Liver (tissue), 9 donors: Measurements from ENCODE around the gene SLC25A22. TPM values are rescaled to one million over a fixed set of nuclear protein-coding genes. Genes with fewer than 3 reads are reported as not detected.

Source experiments
- DNase-seq: peaks from one replicate; pipeline ENCODE4 v3.0.0-alpha.2; 2017; ENCODE audit warnings: low spot score
- H3K27ac ChIP-seq, 2 donors: one replicate each; pipeline ENCODE4 v1.7.0; 2013; ENCODE audit warnings: inconsistent platforms in 2 of 2, low read length in 2 of 2, control low read depth in 1 of 2, low read depth in 1 of 2, mild to moderate bottlenecking in 1 of 2
- H3K27me3 ChIP-seq, 4 donors: one replicate each; pipeline versions ENCODE4 v1.6.1 to v1.7.0; 2013; ENCODE audit warnings: low read length in 3 of 4, inconsistent platforms in 1 of 4, mild to moderate bottlenecking in 1 of 4, moderate library complexity in 1 of 4; ENCODE audit not compliant: control insufficient read depth in 4 of 4, insufficient read depth in 4 of 4
- H3K36me3 ChIP-seq, 4 donors: one replicate each; pipeline versions ENCODE4 v1.6.1 to v1.7.0; 2013; ENCODE audit warnings: low read length in 3 of 4, mild to moderate bottlenecking in 3 of 4, low read depth in 1 of 4, moderate library complexity in 1 of 4; ENCODE audit not compliant: control insufficient read depth in 4 of 4, insufficient read depth in 3 of 4
- H3K4me1 ChIP-seq, 4 donors: one replicate each; pipeline versions ENCODE4 v1.6.1 to v1.7.0; 2013; ENCODE audit warnings: low read length in 3 of 4, mild to moderate bottlenecking in 3 of 4, moderate library complexity in 1 of 4; ENCODE audit not compliant: control insufficient read depth in 4 of 4, insufficient read depth in 4 of 4
- H3K4me3 ChIP-seq, 3 donors: one replicate each; pipeline versions ENCODE4 v1.6.1 to v1.7.0; 2013; ENCODE audit warnings: low read length in 3 of 3, control low read depth in 1 of 3, low read depth in 1 of 3, mild to moderate bottlenecking in 1 of 3
- H3K9ac ChIP-seq, 2 donors: one replicate each; pipeline ENCODE4 v1.7.0; 2013; ENCODE audit warnings: low read length in 2 of 2, mild to moderate bottlenecking in 2 of 2, moderate library complexity in 2 of 2, control low read depth in 1 of 2, low read depth in 1 of 2
- H3K9me3 ChIP-seq, 4 donors: one replicate each; pipeline versions ENCODE4 v1.6.1 to v1.7.0; 2013; ENCODE audit warnings: low read length in 3 of 4; ENCODE audit not compliant: control insufficient read depth in 4 of 4
- ATF3 ChIP-seq: IDR thresholded peaks from 2 replicates; pipeline ENCODE4 v1.6.1; 2016; ENCODE audit warnings: antibody characterized with exemption
- EGR1 ChIP-seq, 2 donors: IDR thresholded peaks; 2 replicates each; pipeline ENCODE4 v1.6.1; 2016 to 2018; ENCODE audit warnings: antibody characterized with exemption in 2 of 2, low read depth in 2 of 2
- FOXA1 ChIP-seq: IDR thresholded peaks from 2 replicates; pipeline ENCODE4 v1.6.1; 2016; ENCODE audit warnings: antibody characterized with exemption
- FOXA2 ChIP-seq: IDR thresholded peaks from 2 replicates; pipeline ENCODE4 v1.6.1; 2016; ENCODE audit warnings: antibody characterized with exemption
- GABPA ChIP-seq, 2 donors: IDR thresholded peaks in 1 of 2; conservative IDR thresholded peaks in 1 of 2; 2 replicates each; pipeline ENCODE4 v1.6.1; 2016; ENCODE audit warnings: antibody characterized with exemption in 2 of 2, mild to moderate bottlenecking in 1 of 2, moderate library complexity in 1 of 2
- HNF4A ChIP-seq, 2 donors: conservative IDR thresholded peaks; 2 replicates each; pipeline ENCODE4 v1.6.1; 2016; ENCODE audit warnings: antibody characterized with exemption in 2 of 2, mild to moderate bottlenecking in 2 of 2
- HNF4G ChIP-seq: IDR thresholded peaks from 2 replicates; pipeline ENCODE4 v1.6.1; 2016; ENCODE audit warnings: antibody characterized with exemption
- JUND ChIP-seq, 2 donors: IDR thresholded peaks; 2 replicates each; pipeline ENCODE4 v1.6.1; 2016; ENCODE audit warnings: antibody characterized with exemption in 2 of 2
- MAX ChIP-seq: IDR thresholded peaks from 2 replicates; pipeline ENCODE4 v1.6.1; 2016; ENCODE audit warnings: antibody characterized with exemption
- NR2F2 ChIP-seq: IDR thresholded peaks from 2 replicates; pipeline ENCODE4 v1.6.1; 2016; ENCODE audit warnings: antibody characterized with exemption
- RAD21 ChIP-seq, 2 donors: IDR thresholded peaks; 2 replicates each; pipeline ENCODE4 v1.6.1; 2016; ENCODE audit warnings: antibody characterized with exemption in 2 of 2, mild to moderate bottlenecking in 2 of 2
- RXRA ChIP-seq, 2 donors: IDR thresholded peaks; 2 replicates each; pipeline ENCODE4 v1.6.1; 2017 to 2018; ENCODE audit warnings: antibody characterized with exemption in 2 of 2, mild to moderate bottlenecking in 1 of 2
- SP1 ChIP-seq: IDR thresholded peaks from 2 replicates; pipeline ENCODE4 v1.6.1; 2018; ENCODE audit warnings: antibody characterized with exemption, mild to moderate bottlenecking
- TAF1 ChIP-seq: conservative IDR thresholded peaks from 2 replicates; pipeline ENCODE4 v1.6.1; 2016; ENCODE audit warnings: antibody characterized with exemption, mild to moderate bottlenecking
- YY1 ChIP-seq: IDR thresholded peaks from 2 replicates; pipeline ENCODE4 v1.6.1; 2016; ENCODE audit warnings: antibody characterized with exemption, mild to moderate bottlenecking
- WGBS: extraction: QIAGEN DNeasy Blood & Tissue Kit; methylation state at CpG from one replicate; pipeline ENCODE4 v1.1.7; 2013; 5-methylcytosine and 5-hydroxymethylcytosine counted together
- polyA plus RNA-seq, 2 donors: library from polyadenylated mRNA; stranded (reverse) in 1 of 2; unstranded in 1 of 2; fragments of 200-250 nt in 1 of 2; fragments of >200 nt in 1 of 2; fragmentation: Nextera tagmentation in 1 of 2; extraction: Ambion mirVana in 1 of 2; gene quantifications; one replicate each; pipeline versions ENCODE4 v1.2.1 to v1.2.3, GENCODE V29; 2013 to 2015
- total RNA-seq, 2 donors: library from RNA; depleted of rRNA; stranded (reverse); fragments of >200 nt; gene quantifications; one replicate each; pipeline ENCODE4 v1.2.3, GENCODE V29; 2014
- TF ChIP-seq, protein P1 (sequence below): fragments of 150-350 bp; IDR thresholded peaks from 2 replicates; pipeline ENCODE4 v1.5.1; 2017; ENCODE audit warnings: improper control_type of control experiment, low read depth, low read length; ENCODE audit not compliant: missing input control
- TF ChIP-seq, protein P2 (sequence below): IDR thresholded peaks from 2 replicates; pipeline ENCODE4 v1.6.1; 2016; ENCODE audit warnings: antibody characterized with exemption
- TF ChIP-seq, protein P3 (sequence below): IDR thresholded peaks from 2 replicates; pipeline ENCODE4 v1.6.1; 2016; ENCODE audit warnings: antibody characterized with exemption, mild to moderate bottlenecking
- donor health status: healthy.
- donor health status: healthy.
- donor health status: healthy.
- donor health status: healthy.
- donor health status: healthy.

SLC25A22 gene
- total and polyA plus RNA-seq, 4 donors = 5.3 to 26.8 (median 12.1) TPM

DNA sequence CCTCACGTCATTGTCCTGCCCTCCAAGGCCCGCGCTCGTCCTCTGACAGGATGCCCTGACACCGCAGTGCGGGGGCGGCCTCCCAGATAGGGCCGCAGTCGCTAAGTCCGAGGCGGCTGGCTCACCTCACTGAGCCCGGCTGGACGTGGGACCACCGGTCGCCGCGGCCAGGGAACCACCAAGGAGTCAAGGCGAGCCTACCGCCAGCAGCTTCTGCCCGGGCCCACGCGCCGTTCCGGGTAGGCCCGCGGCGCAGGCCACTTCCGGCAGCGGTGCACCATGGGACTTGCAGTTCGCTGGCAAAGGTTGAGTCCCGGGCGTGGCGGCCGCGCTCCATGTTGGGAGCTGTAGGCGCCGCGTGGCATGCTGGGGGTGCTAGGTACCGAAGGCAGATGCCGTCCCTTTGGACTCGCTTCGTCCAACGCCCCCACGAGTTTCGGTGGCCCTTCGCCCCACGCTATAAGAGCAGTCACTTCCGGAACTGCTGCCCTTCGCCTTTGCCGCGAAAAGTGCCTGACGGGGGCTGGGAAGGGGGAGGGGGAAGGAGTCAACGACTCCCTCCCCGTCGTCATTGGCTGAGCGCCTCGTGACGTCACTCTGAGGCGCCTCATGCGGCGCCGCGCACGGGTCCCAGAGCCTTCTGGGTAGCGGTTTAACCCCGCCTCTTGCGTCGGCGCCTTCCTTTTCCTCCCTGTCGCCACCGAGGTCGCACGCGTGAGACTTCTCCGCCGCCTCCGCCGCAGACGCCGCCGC lies 11.4 kb upstream of the SLC25A22 start, which contains the start of gene RPLP2:
Gene RPLP2, plus strand, starts transcription at position 681 of the 753 bp plus-strand sequence. CDS start 268 bp downstream, outside the sequence.
- Histone ChIP-seq H3K9me3 (no peaks in the 10 kb centered on the region), H3K4me1 (peaks cover 11 to 36% (median 26%) of the 10 kb centered on the region in 4 donors), H3K9ac (peak within 1 kb of the TSS; percentile 92 to 96), H3K4me3 (peak within 1 kb of the TSS; percentile 74 to 87 (median 80)), H3K36me3 (peaks cover 5 to 23% (median 18%) of the 10 kb centered on the region in 4 donors), H3K27me3 (no peaks in the 10 kb centered on the region), H3K27ac (peak within 1 kb of the TSS; percentile 97 to 100)
- peak; percentile 98 for DNase-seq
- WGBS = under 1% methylated on average over 81 of the region's 81 CpGs
- no peak for TF ChIP-seq HNF4G
- peak in 1 of 2 donors; percentile 37 for TF ChIP-seq JUND (IDR thresholded peaks at IDR 0.05)
- no peak for TF ChIP-seq ATF3
- TF ChIP-seq RXRA (IDR thresholded peaks at IDR 0.05) = peak; percentile 48 to 51
- TF ChIP-seq, protein P1, sequence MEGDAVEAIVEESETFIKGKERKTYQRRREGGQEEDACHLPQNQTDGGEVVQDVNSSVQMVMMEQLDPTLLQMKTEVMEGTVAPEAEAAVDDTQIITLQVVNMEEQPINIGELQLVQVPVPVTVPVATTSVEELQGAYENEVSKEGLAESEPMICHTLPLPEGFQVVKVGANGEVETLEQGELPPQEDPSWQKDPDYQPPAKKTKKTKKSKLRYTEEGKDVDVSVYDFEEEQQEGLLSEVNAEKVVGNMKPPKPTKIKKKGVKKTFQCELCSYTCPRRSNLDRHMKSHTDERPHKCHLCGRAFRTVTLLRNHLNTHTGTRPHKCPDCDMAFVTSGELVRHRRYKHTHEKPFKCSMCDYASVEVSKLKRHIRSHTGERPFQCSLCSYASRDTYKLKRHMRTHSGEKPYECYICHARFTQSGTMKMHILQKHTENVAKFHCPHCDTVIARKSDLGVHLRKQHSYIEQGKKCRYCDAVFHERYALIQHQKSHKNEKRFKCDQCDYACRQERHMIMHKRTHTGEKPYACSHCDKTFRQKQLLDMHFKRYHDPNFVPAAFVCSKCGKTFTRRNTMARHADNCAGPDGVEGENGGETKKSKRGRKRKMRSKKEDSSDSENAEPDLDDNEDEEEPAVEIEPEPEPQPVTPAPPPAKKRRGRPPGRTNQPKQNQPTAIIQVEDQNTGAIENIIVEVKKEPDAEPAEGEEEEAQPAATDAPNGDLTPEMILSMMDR = no peak
- TF ChIP-seq HNF4A (conservative IDR thresholded peaks at IDR 0.05) = peak in 1 of 2 donors; percentile 20
- TF ChIP-seq FOXA2 = no peak
- peak; percentile 66 to 91 for TF ChIP-seq GABPA (IDR thresholded peaks at IDR 0.05 in 1 of 2, conservative IDR thresholded peaks at IDR 0.05 in 1 of 2)
- peak; percentile 95 for TF ChIP-seq YY1
- peak; percentile 18 for TF ChIP-seq NR2F2
- TF ChIP-seq MAX = no peak
- TF ChIP-seq EGR1 (IDR thresholded peaks at IDR 0.05; ENCODE audit: low read depth in 2 of 2) = peak; percentile 94 to 95
- TF ChIP-seq RAD21 (IDR thresholded peaks at IDR 0.05) = no peak
- peak; percentile 82 for TF ChIP-seq SP1
- TF ChIP-seq, protein P2, sequence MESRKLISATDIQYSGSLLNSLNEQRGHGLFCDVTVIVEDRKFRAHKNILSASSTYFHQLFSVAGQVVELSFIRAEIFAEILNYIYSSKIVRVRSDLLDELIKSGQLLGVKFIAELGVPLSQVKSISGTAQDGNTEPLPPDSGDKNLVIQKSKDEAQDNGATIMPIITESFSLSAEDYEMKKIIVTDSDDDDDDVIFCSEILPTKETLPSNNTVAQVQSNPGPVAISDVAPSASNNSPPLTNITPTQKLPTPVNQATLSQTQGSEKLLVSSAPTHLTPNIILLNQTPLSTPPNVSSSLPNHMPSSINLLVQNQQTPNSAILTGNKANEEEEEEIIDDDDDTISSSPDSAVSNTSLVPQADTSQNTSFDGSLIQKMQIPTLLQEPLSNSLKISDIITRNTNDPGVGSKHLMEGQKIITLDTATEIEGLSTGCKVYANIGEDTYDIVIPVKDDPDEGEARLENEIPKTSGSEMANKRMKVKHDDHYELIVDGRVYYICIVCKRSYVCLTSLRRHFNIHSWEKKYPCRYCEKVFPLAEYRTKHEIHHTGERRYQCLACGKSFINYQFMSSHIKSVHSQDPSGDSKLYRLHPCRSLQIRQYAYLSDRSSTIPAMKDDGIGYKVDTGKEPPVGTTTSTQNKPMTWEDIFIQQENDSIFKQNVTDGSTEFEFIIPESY = no peak
- TF ChIP-seq, protein P3, sequence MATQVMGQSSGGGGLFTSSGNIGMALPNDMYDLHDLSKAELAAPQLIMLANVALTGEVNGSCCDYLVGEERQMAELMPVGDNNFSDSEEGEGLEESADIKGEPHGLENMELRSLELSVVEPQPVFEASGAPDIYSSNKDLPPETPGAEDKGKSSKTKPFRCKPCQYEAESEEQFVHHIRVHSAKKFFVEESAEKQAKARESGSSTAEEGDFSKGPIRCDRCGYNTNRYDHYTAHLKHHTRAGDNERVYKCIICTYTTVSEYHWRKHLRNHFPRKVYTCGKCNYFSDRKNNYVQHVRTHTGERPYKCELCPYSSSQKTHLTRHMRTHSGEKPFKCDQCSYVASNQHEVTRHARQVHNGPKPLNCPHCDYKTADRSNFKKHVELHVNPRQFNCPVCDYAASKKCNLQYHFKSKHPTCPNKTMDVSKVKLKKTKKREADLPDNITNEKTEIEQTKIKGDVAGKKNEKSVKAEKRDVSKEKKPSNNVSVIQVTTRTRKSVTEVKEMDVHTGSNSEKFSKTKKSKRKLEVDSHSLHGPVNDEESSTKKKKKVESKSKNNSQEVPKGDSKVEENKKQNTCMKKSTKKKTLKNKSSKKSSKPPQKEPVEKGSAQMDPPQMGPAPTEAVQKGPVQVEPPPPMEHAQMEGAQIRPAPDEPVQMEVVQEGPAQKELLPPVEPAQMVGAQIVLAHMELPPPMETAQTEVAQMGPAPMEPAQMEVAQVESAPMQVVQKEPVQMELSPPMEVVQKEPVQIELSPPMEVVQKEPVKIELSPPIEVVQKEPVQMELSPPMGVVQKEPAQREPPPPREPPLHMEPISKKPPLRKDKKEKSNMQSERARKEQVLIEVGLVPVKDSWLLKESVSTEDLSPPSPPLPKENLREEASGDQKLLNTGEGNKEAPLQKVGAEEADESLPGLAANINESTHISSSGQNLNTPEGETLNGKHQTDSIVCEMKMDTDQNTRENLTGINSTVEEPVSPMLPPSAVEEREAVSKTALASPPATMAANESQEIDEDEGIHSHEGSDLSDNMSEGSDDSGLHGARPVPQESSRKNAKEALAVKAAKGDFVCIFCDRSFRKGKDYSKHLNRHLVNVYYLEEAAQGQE = peak; percentile 68
- peak; percentile 92 for TF ChIP-seq TAF1
- TF ChIP-seq FOXA1 = peak; percentile 25
